ENCODE results near the gene SYT1. TPM values are rescaled to one million over a fixed set of nuclear protein-coding genes. Genes with fewer than 3 reads are reported as not detected.

Gene SYT1
- total and polyA plus RNA-seq, 2 donors (not counting 1 experiment from before 2014, with no cell fraction given) = 0.60 to 1.3 TPM

GRCh38 chr12:79351251-79351650 lies 486.7 kb downstream of the SYT1 start:
- no peaks in the 10 kb centered on the region for H3K9me3 ChIP-seq (ENCODE audit: control extremely low read depth in 1 of 3, control insufficient read depth in 2 of 3, insufficient read depth in 1 of 3, low read length in 2 of 3)
- DNase-seq (no peak), ATAC-seq (ENCODE audit: low read depth) (no peak)
- TF ChIP-seq CTCF (IDR thresholded peaks at IDR 0.05) (no peak), EZH2 (IDR thresholded peaks at IDR 0.05; ENCODE audit: borderline replicate concordance, insufficient read depth, low read depth, low read length, poor library complexity, severe bottlenecking) (no peak)
- no peaks in the 10 kb centered on the region for H3K4me1 ChIP-seq (ENCODE audit: control insufficient read depth in 2 of 2, insufficient read depth in 2 of 2, low read length in 2 of 2)
- H3K9me3 Mint-ChIP-seq (ENCODE audit: insufficient read depth) = no peaks in the 10 kb centered on the region
- H3K27me3 ChIP-seq (replicated peaks in 1 of 4; ENCODE audit: control extremely low read depth in 1 of 4, control insufficient read depth in 3 of 4, insufficient read depth in 4 of 4, low read length in 3 of 4) = no peaks in the 10 kb centered on the region
- ChIA-PET POLR2A (no interaction called here), CTCF (no interaction called here)
- H3K4me1 Mint-ChIP-seq = no peaks in the 10 kb centered on the region
- no peaks in the 10 kb centered on the region for H3K79me2 ChIP-seq (ENCODE audit: control insufficient read depth, insufficient read depth, low read length)
- no peak overlapping the region for H3K9ac ChIP-seq (ENCODE audit: low read length)
- intact Hi-C loops (cut with micrococcal nuclease) = no loop called here
- no peak overlapping the region for H3K27ac Mint-ChIP-seq
- H4K20me1 ChIP-seq (ENCODE audit: control insufficient read depth, insufficient read depth, low read length, poor library complexity, severe bottlenecking) = no peaks in the 10 kb centered on the region
- H3K27ac ChIP-seq (ENCODE audit: low read length in 2 of 2) = no peak overlapping the region
- H2AFZ ChIP-seq (ENCODE audit: insufficient read depth, low read depth, low read length, poor library complexity, severe bottlenecking) = no peak overlapping the region
- WGBS (ENCODE audit: insufficient coverage) = no CpG with 5 or more reads among the region's 3 CpGs
- H3K36me3 ChIP-seq (replicated peaks in 1 of 2; ENCODE audit: control extremely low read depth in 1 of 2, control insufficient read depth in 1 of 2, extremely low read depth in 1 of 2, insufficient read depth in 2 of 2, low read length in 1 of 2) = no peaks in the 10 kb centered on the region
- no peak overlapping the region for H3K4me2 ChIP-seq (replicated peaks; ENCODE audit: low read depth, low read length, poor library complexity, severe bottlenecking)
- H3K27me3 Mint-ChIP-seq = no peaks in the 10 kb centered on the region
- H3K4me3 ChIP-seq (ENCODE audit: control extremely low read depth in 1 of 5, extremely low read depth in 1 of 5, insufficient read depth in 1 of 5, low read depth in 2 of 5, low read length in 4 of 5) = no peak overlapping the region
- no peak overlapping the region for H3K4me3 Mint-ChIP-seq

- no peaks in the 10 kb centered on the region for H3K36me3 ChIP-seq (replicated peaks in 1 of 2; ENCODE audit: control extremely low read depth in 1 of 2, control insufficient read depth in 1 of 2, extremely low read depth in 1 of 2, insufficient read depth in 2 of 2, low read length in 1 of 2)
- Mint-ChIP-seq H3K27ac (no peak overlapping the region), H3K4me1 (no peaks in the 10 kb centered on the region), H3K27me3 (peaks cover 12% of the 10 kb centered on the region), H3K9me3 (ENCODE audit: insufficient read depth) (no peaks in the 10 kb centered on the region), H3K4me3 (no peak overlapping the region)
- POLR2A ChIA-PET = no interaction called here
- no peaks in the 10 kb centered on the region for H3K4me1 ChIP-seq (ENCODE audit: control insufficient read depth in 2 of 2, insufficient read depth in 2 of 2, low read length in 2 of 2)
- WGBS (ENCODE audit: insufficient coverage) = no CpG with 5 or more reads among the region's 1 CpG
- H3K4me2 ChIP-seq (replicated peaks; ENCODE audit: low read depth, low read length, poor library complexity, severe bottlenecking) = no peak overlapping the region
- TF ChIP-seq EZH2 (IDR thresholded peaks at IDR 0.05; ENCODE audit: borderline replicate concordance, insufficient read depth, low read depth, low read length, poor library complexity, severe bottlenecking) = no peak
- TF ChIP-seq CTCF (IDR thresholded peaks at IDR 0.05) = no peak
- H3K27me3 ChIP-seq (replicated peaks in 1 of 4; ENCODE audit: control extremely low read depth in 1 of 4, control insufficient read depth in 3 of 4, insufficient read depth in 4 of 4, low read length in 3 of 4) = no peaks in the 10 kb centered on the region
- intact Hi-C loops (cut with micrococcal nuclease) = no loop called here
- no peak overlapping the region for H2AFZ ChIP-seq (ENCODE audit: insufficient read depth, low read depth, low read length, poor library complexity, severe bottlenecking)
- no peaks in the 10 kb centered on the region for H3K79me2 ChIP-seq (ENCODE audit: control insufficient read depth, insufficient read depth, low read length)
- ATAC-seq (ENCODE audit: low read depth) (no peak), DNase-seq (no peak)
- H3K4me3 ChIP-seq (ENCODE audit: control extremely low read depth in 1 of 5, extremely low read depth in 1 of 5, insufficient read depth in 1 of 5, low read depth in 2 of 5, low read length in 4 of 5) = no peak overlapping the region
- H3K9ac ChIP-seq (ENCODE audit: low read length) = no peak overlapping the region
- no peak overlapping the region for H3K27ac ChIP-seq (ENCODE audit: low read length in 2 of 2)
- CTCF ChIA-PET = no interaction called here
- H4K20me1 ChIP-seq (ENCODE audit: control insufficient read depth, insufficient read depth, low read length, poor library complexity, severe bottlenecking) = no peaks in the 10 kb centered on the region
- no peaks in the 10 kb centered on the region for H3K9me3 ChIP-seq (ENCODE audit: control extremely low read depth in 1 of 3, control insufficient read depth in 2 of 3, insufficient read depth in 1 of 3, low read length in 2 of 3)
Measured at GRCh38 chr12:79356216-79356615, 491.6 kb downstream of the SYT1 start.

All from B cell (primary cell).